ENCODE data around the gene CSF3.

CSF3 gene

GRCh38 chr17:40015005-40015997, at the start of gene CSF3:
CSF3 (plus strand) TSS chr17:40015440; CDS start chr17:40015475, 35 bp downstream.
- DNase-seq: no peak

- no peak for DNase-seq
These were observed 48.5 kb upstream of the CSF3 start for GRCh38 chr17:39966771-39967170.

- DNase-seq: no peak
These were observed 46.5 kb upstream of the CSF3 start for GRCh38 chr17:39968761-39969160.

GRCh38 chr17:39969375-39969774, 45.9 kb upstream of the CSF3 start:
- DNase-seq: no peak

- no peak for DNase-seq
These were observed 45.0 kb upstream of the CSF3 start for GRCh38 chr17:39970157-39970692.

- no peak for DNase-seq
These were observed 44.1 kb upstream of the CSF3 start for GRCh38 chr17:39971076-39971603.

GRCh38 chr17:39972271-39972670, 43.0 kb upstream of the CSF3 start:
- no peak for DNase-seq

GRCh38 chr17:39973496-39973895, 41.7 kb upstream of the CSF3 start:
- no peak for DNase-seq

GRCh38 chr17:39974433-39974832, 40.8 kb upstream of the CSF3 start:
- no peak for DNase-seq

GRCh38 chr17:39975801-39976200, 39.4 kb upstream of the CSF3 start:
- DNase-seq: no peak

- no peak for DNase-seq
These were observed 36.1 kb upstream of the CSF3 start for GRCh38 chr17:39979016-39979670.

GRCh38 chr17:39979893-39980350, 35.3 kb upstream of the CSF3 start:
- DNase-seq: peak; percentile 8

- DNase-seq: peak; percentile 98
These were observed 34.7 kb upstream of the CSF3 start, which contains the start of gene PSMD3 for GRCh38 chr17:39980351-39981206. PSMD3 (plus strand) TSS chr17:39980807; CDS start chr17:39980971, 164 bp downstream.

GRCh38 chr17:39981207-39981741, 34.0 kb upstream of the CSF3 start:
- no peak for DNase-seq

GRCh38 chr17:39981766-39982375, 33.4 kb upstream of the CSF3 start:
- DNase-seq: no peak

GRCh38 chr17:39988206-39988810, 26.9 kb upstream of the CSF3 start:
- no peak for DNase-seq

GRCh38 chr17:39994448-39994847, 20.8 kb upstream of the CSF3 start:
- no peak for DNase-seq

GRCh38 chr17:39995438-39995837, 19.8 kb upstream of the CSF3 start:
- DNase-seq: no peak

GRCh38 chr17:39996162-39996561, 19.1 kb upstream of the CSF3 start:
- DNase-seq: no peak

- DNase-seq: no peak
These were observed 18.4 kb upstream of the CSF3 start for GRCh38 chr17:39996800-39997199.

GRCh38 chr17:39997543-39997942, 17.7 kb upstream of the CSF3 start:
- DNase-seq: no peak
